Calu3 (cell line): ENCODE results near the gene DCAF17. TPM values are rescaled to one million over a fixed set of nuclear protein-coding genes. Genes with fewer than 3 reads are reported as not detected.

Source experiments
- BruUV-seq: library from RNA; stranded (reverse); fragments of 400-500 nt; replicated peaks from 2 replicates; lab custom pipeline; 2021; lab: Mats Ljungman, UMichigan
- CTCF ChIA-PET: fragments of 300-600 bp; sonication (Branson Sonifier 250); formaldehyde crosslinking; loops from one replicate; lab custom pipeline; 2022; ENCODE audit warnings: antibody characterized with exemption; lab: Charles Lee
- DNase-seq: peaks from one replicate; pipeline ENCODE4 v3.0.0; 2022
- H3K27ac Mint-ChIP-seq: one replicate; pipeline ENCODE4 v1.8.0; 2022; ENCODE audit warnings: mixed read lengths; ENCODE audit not compliant: unreplicated experiment
- H3K27me3 Mint-ChIP-seq: one replicate; pipeline ENCODE4 v1.8.0; 2022; ENCODE audit warnings: mixed read lengths; ENCODE audit not compliant: unreplicated experiment
- H3K36me3 Mint-ChIP-seq: one replicate; pipeline ENCODE4 v1.8.0; 2022; ENCODE audit warnings: mild to moderate bottlenecking, moderate library complexity, mixed read lengths; ENCODE audit not compliant: insufficient read depth, unreplicated experiment
- H3K4me1 Mint-ChIP-seq: one replicate; pipeline ENCODE4 v1.8.0; 2022; ENCODE audit warnings: mild to moderate bottlenecking, low read depth, mixed read lengths; ENCODE audit not compliant: unreplicated experiment
- H3K4me3 Mint-ChIP-seq: one replicate; pipeline ENCODE4 v1.8.0; 2022; ENCODE audit warnings: mild to moderate bottlenecking, low read depth, moderate library complexity, mixed read lengths; ENCODE audit not compliant: unreplicated experiment
- H3K9me3 Mint-ChIP-seq: one replicate; pipeline ENCODE4 v1.8.0; 2022; ENCODE audit warnings: low read depth, mixed read lengths; ENCODE audit not compliant: unreplicated experiment
- CTCF ChIP-seq: fragments of 200-600 bp; IDR thresholded peaks from one replicate; pipeline ENCODE4 v1.8.0; 2022; ENCODE audit warnings: antibody characterized with exemption; ENCODE audit not compliant: unreplicated experiment
- intact Hi-C: fragments of 100-400 bp; cut with micrococcal nuclease; formaldehyde crosslinking; loops from one replicate; pipeline ENCODE4 v1.10.0; 2022; ENCODE audit not compliant: unreplicated experiment
- total RNA-seq: library from RNA; stranded (reverse); gene quantifications from 2 replicates; pipeline ENCODE4 v1.2.3, GENCODE V29; 2022

DCAF17 gene
- total RNA-seq, 1 experiment from 2014 or later: 11.9 TPM

DNA sequence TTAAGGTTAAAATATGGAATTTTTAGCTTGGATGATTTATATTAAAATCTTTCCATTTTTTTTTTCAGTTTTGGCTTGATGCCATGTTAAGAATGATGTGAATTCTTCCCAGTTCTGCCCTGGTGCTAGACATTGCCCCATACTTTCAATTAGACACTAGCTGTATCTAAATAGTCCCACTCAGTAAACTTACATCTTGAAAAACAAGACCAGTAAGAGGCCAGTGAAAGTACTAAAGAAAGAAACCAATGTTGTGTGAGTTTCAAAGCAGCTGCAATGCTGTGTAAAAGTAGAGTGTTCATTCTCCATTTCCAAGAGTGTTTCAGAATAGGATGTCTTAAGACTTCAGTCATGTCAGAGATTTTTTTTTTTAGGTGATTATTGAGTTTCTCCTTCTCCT is 48.3 kb downstream of the DCAF17 start:
- DNase-seq: no peak
- H3K4me3 Mint-ChIP-seq: no peak overlapping the region
- no peak overlapping the region for H3K27ac Mint-ChIP-seq
- CTCF ChIA-PET: interaction anchor here (0.7 kb wide), 1 partner anchor 30 kb away, joined by 4 read pairs; no protein-coding TSS in a partner anchor
- no peaks in the 10 kb centered on the region for H3K9me3 Mint-ChIP-seq
- H3K27me3 Mint-ChIP-seq: no peaks in the 10 kb centered on the region
- peaks cover 5% of the 10 kb centered on the region for H3K36me3 Mint-ChIP-seq
- intact Hi-C loops: no loop called here
- BruUV-seq: no TSS peak
- H3K4me1 Mint-ChIP-seq: no peaks in the 10 kb centered on the region
- TF ChIP-seq CTCF: no peak

- intact Hi-C loops: no loop called here
- Mint-ChIP-seq H3K4me3 (no peak overlapping the region), H3K36me3 (peaks cover 5% of the 10 kb centered on the region), H3K4me1 (no peaks in the 10 kb centered on the region), H3K27me3 (no peaks in the 10 kb centered on the region), H3K9me3 (no peaks in the 10 kb centered on the region), H3K27ac (no peak overlapping the region)
- DNase-seq: no peak
- CTCF ChIA-PET: interaction anchor here (0.7 kb wide), 1 partner anchor 31 kb away, joined by 4 read pairs; no protein-coding TSS in a partner anchor
- no TSS peak for BruUV-seq
- no peak for TF ChIP-seq CTCF
These were observed 48.9 kb downstream of the DCAF17 start for GRCh38 chr2:171482877-171483276.

DNA sequence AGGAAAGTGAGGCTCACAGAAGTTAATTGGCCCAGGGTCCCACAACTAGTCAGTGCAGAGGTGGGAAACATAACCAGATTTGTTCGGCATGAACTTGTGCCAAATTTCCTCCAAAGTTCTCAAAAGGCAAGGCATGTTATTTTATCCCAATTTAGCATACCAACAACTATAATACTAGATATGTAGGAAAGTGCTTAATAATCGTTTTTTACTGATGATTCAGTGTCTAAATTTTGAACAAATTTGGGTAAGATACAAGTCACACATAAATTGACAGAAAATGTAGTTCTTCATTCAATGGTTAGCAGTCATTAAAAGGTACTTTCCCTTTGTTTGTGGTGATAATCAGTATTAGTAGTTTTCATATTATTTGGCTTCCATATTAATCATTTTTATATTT is 49.8 kb downstream of the DCAF17 start:
- Mint-ChIP-seq H3K9me3 (no peaks in the 10 kb centered on the region), H3K27ac (no peak overlapping the region), H3K4me1 (no peaks in the 10 kb centered on the region), H3K36me3 (peaks cover 5% of the 10 kb centered on the region), H3K4me3 (no peak overlapping the region), H3K27me3 (no peaks in the 10 kb centered on the region)
- intact Hi-C loops: no loop called here
- no peak for DNase-seq
- no peak for TF ChIP-seq CTCF
- BruUV-seq: no TSS peak
- CTCF ChIA-PET: no interaction called here

DNA sequence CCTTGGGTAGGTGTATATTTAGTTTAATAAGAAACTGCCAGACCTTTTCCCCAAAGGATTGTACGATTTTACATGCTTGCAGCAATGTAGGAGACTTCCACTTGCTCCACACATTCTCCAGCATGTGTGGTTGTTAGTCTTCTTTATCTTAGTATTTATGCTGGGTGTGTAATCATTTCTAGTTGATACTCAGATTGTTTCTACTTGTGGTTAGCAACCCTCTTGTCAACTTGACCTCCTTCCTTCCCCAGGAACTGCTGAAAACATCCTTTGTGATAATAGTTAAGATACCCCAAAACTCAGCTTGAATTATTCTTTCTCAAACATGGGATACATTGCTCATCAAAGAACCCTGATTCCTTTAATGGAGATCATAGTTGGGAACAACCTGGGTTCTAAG is 51.1 kb downstream of the DCAF17 start:
- no TSS peak for BruUV-seq
- CTCF ChIA-PET: no interaction called here
- no peak for DNase-seq
- H3K27ac Mint-ChIP-seq: no peak overlapping the region
- no peak for TF ChIP-seq CTCF
- intact Hi-C loops: no loop called here
- no peaks in the 10 kb centered on the region for H3K27me3 Mint-ChIP-seq
- H3K4me1 Mint-ChIP-seq: no peaks in the 10 kb centered on the region
- H3K36me3 Mint-ChIP-seq: peaks cover 5% of the 10 kb centered on the region
- no peaks in the 10 kb centered on the region for H3K9me3 Mint-ChIP-seq
- no peak overlapping the region for H3K4me3 Mint-ChIP-seq
